ENCODE measurements around the gene SUV39H1. TPM values are rescaled to one million over a fixed set of nuclear protein-coding genes. Genes with fewer than 3 reads are reported as not detected.

SUV39H1 gene
- total and polyA plus RNA-seq, 2 of the 13 experiments (the other 11 are each of a cell fraction or from before 2014, with no cell fraction given), result 5.2 to 10.1 TPM

DNA sequence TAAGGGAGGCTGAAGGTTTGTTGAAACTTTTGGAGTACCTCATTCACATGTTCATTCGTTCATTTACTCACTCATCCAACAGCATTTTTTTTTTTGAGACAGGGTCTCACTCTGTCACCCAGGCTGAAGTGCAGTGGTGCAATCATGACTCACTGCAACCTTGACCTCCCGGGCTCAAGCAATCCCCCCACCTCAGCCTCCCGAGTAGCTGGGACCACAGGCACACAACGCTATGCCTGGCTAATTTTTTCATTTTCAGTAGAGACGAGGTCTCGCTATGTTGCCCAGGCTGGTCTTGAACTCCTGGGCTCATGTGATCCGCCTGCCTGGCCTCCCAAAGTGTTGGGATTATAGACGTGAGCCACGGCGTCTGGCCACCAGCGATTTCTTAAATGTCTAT, 28.3 kb upstream of the SUV39H1 start (continued):
- TF ChIP-seq NR2F6 (IDR thresholded peaks at IDR 0.05), result peak; percentile 45; the same call in 1 of the 2 replicates
- TF ChIP-seq NR2F6 (CRISPR knock-in tag; IDR thresholded peaks at IDR 0.05), result peak; percentile 70; the same call in 1 of the 2 replicates
- 0 out of 2 replicates have a peak, but pooled peaks have one; percentile 32 for TF ChIP-seq GATAD2A (CRISPR knock-in tag; IDR thresholded peaks at IDR 0.05)

DNA sequence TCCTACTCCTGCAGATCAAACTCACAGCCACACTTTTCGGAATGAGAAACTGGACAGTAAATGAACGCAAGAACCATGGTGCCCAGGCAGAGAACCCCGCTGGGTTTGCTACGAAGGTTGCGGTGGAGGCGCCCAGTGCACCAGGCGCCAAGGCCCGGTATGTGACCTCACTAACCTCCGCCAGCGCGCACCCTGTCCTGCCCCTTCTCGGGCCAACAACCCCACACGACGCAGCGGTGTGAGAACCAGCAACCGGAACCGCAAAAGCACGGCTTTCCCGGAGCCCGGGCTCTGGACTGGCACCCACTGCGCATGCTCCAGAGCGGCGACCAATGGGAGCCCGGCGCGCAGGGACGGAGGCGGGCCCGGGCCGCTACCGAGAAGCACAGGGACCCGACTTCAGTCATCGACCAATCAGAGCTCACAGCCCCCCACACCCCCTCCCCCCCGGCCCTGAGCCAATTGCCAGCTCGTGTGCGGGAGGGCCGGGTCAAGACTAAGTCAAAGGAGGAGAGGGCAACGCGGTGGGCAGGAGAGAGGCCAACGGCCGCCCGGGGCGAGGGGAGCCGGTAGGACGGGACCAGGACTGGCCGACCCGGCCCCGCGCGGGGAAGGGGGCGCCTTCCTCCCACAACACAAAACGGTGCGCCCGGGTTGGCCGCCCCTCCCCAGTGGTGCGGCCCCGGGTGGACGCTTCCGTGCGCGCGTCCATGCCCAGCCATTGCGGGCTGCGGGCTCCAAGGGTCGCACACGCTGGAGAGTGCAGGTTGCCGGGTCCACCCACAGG, 20.2 kb upstream of the SUV39H1 start:
- CTCF ChIA-PET (ENCODE audit: low intra/inter-chr PET ratio, low total read pairs), result no interaction called here
- no CpG with 5 or more reads among the region's 67 CpGs for WGBS (ENCODE audit: low lambda C conversion rate)
- no peaks in the 10 kb centered on the region for H3K27me3 ChIP-seq (ENCODE audit: control insufficient read depth in 1 of 2, insufficient read depth in 2 of 2, low read length in 2 of 2)
- H3K36me3 ChIP-seq (replicated peaks in 1 of 2; ENCODE audit: control insufficient read depth in 1 of 2, insufficient read depth in 2 of 2, low read length in 2 of 2), result no peaks in the 10 kb centered on the region
- H3K9me3 ChIP-seq (ENCODE audit: low read length), result no peaks in the 10 kb centered on the region
- peak overlapping the region; percentile 75 for H3K4me2 ChIP-seq (ENCODE audit: low read depth, low read length)
- H3K27ac ChIP-seq (ENCODE audit: extremely low read length, insufficient read depth, low read length), result peak overlapping the region; percentile 98
- peaks cover 23% of the 10 kb centered on the region for H3K4me1 ChIP-seq (ENCODE audit: insufficient read depth, low read length)
- intact Hi-C loops (cut with micrococcal nuclease; ENCODE audit: unreplicated experiment), result loop anchor here (2.0 kb wide), 1 partner anchor 21 kb away; the partner anchor contains the start of gene SUV39H1
- no peaks in the 10 kb centered on the region for H4K20me1 ChIP-seq (ENCODE audit: insufficient read depth, low read length)
- H2AFZ ChIP-seq (ENCODE audit: low read length), result no peak overlapping the region
- BruUV-seq (replicated peaks), result no TSS peak
- DNase-seq (ENCODE audit: low spot score) (peak; percentile 84), ATAC-seq (peak; percentile 88), FAIRE-seq (no peak)
- peaks cover 2% of the 10 kb centered on the region for H3K79me2 ChIP-seq (ENCODE audit: insufficient read depth, low read length)
- in situ Hi-C loops (cut with HindIII; ENCODE audit: extremely low pct_ligation_motif_present, low pct_unique_long_range_greater_than_20kb), result no loop called here
- peak overlapping the region; percentile 98 for H3K9ac ChIP-seq (ENCODE audit: insufficient read depth, low read depth, low read length)
- H3K4me3 ChIP-seq (replicated peaks in 1 of 3; ENCODE audit: insufficient read depth in 1 of 3, low read depth in 2 of 3, low read length in 3 of 3), result peak overlapping the region; percentile 69 to 93 (median 87)
- POLR2A ChIA-PET, result interaction anchor here (0.5 to 2.4 kb wide), 26 partner anchors 8 to 604 kb away, joined by 3 to 45 read pairs (median 4); partner anchors contain the start of genes GRIPAP1, HDAC6, PQBP1 and RBM3
- TF ChIP-seq, protein P1, sequence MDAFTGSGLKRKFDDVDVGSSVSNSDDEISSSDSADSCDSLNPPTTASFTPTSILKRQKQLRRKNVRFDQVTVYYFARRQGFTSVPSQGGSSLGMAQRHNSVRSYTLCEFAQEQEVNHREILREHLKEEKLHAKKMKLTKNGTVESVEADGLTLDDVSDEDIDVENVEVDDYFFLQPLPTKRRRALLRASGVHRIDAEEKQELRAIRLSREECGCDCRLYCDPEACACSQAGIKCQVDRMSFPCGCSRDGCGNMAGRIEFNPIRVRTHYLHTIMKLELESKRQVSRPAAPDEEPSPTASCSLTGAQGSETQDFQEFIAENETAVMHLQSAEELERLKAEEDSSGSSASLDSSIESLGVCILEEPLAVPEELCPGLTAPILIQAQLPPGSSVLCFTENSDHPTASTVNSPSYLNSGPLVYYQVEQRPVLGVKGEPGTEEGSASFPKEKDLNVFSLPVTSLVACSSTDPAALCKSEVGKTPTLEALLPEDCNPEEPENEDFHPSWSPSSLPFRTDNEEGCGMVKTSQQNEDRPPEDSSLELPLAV (CRISPR knock-in tag; conservative IDR thresholded peaks at IDR 0.05; ENCODE audit: low read depth), result no peak
- TF ChIP-seq SMAD3 (CRISPR knock-in tag; IDR thresholded peaks at IDR 0.05), result no peak
- no peak for TF ChIP-seq ZNF460 (CRISPR knock-in tag; IDR thresholded peaks at IDR 0.05; ENCODE audit: borderline replicate concordance)
- TF ChIP-seq, protein P2, sequence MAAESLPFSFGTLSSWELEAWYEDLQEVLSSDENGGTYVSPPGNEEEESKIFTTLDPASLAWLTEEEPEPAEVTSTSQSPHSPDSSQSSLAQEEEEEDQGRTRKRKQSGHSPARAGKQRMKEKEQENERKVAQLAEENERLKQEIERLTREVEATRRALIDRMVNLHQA (CRISPR knock-in tag; IDR thresholded peaks at IDR 0.05), result no peak
- TF ChIP-seq, protein P3, sequence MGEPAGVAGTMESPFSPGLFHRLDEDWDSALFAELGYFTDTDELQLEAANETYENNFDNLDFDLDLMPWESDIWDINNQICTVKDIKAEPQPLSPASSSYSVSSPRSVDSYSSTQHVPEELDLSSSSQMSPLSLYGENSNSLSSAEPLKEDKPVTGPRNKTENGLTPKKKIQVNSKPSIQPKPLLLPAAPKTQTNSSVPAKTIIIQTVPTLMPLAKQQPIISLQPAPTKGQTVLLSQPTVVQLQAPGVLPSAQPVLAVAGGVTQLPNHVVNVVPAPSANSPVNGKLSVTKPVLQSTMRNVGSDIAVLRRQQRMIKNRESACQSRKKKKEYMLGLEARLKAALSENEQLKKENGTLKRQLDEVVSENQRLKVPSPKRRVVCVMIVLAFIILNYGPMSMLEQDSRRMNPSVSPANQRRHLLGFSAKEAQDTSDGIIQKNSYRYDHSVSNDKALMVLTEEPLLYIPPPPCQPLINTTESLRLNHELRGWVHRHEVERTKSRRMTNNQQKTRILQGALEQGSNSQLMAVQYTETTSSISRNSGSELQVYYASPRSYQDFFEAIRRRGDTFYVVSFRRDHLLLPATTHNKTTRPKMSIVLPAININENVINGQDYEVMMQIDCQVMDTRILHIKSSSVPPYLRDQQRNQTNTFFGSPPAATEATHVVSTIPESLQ (CRISPR knock-in tag; conservative IDR thresholded peaks at IDR 0.05), result no peak
- no peak for TF ChIP-seq AGO2 (optimal IDR thresholded peaks at IDR 0.05; ENCODE audit: low read depth, low read length)
- TF ChIP-seq ZNF292 (CRISPR knock-in tag; IDR thresholded peaks at IDR 0.05; ENCODE audit: borderline replicate concordance, low read depth), result 0 out of 2 replicates have a peak, but pooled peaks have one; percentile 45
- no peak for TF ChIP-seq ZNF703 (CRISPR knock-in tag; IDR thresholded peaks at IDR 0.05; ENCODE audit: borderline replicate concordance)
- no peak for TF ChIP-seq KDM4B (CRISPR knock-in tag; IDR thresholded peaks at IDR 0.05)
- TF ChIP-seq ZNF839 (CRISPR knock-in tag; IDR thresholded peaks at IDR 0.05; ENCODE audit: borderline replicate concordance), result no peak
- no peak for TF ChIP-seq ZNF143 (CRISPR knock-in tag; IDR thresholded peaks at IDR 0.05)
- TF ChIP-seq ZNF660 (CRISPR knock-in tag; IDR thresholded peaks at IDR 0.05; ENCODE audit: borderline replicate concordance, low read depth), result no peak
- no peak for TF ChIP-seq HDAC6 (IDR thresholded peaks at IDR 0.05; ENCODE audit: low read depth, low read length)
- no peak for TF ChIP-seq ZMYM3 (CRISPR knock-in tag; IDR thresholded peaks at IDR 0.05)
- TF ChIP-seq, protein P4, sequence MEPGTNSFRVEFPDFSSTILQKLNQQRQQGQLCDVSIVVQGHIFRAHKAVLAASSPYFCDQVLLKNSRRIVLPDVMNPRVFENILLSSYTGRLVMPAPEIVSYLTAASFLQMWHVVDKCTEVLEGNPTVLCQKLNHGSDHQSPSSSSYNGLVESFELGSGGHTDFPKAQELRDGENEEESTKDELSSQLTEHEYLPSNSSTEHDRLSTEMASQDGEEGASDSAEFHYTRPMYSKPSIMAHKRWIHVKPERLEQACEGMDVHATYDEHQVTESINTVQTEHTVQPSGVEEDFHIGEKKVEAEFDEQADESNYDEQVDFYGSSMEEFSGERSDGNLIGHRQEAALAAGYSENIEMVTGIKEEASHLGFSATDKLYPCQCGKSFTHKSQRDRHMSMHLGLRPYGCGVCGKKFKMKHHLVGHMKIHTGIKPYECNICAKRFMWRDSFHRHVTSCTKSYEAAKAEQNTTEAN (CRISPR knock-in tag; conservative IDR thresholded peaks at IDR 0.05), result no peak
